Muscle layer of colon (tissue), 2 donors: ENCODE data around the gene ESYT1.

ENCODE experiments used
- H3K27ac ChIP-seq: one replicate; pipeline ENCODE4 v1.7.0; 2013; ENCODE audit warnings: low read depth, mild to moderate bottlenecking, low read length, moderate library complexity
- H3K27me3 ChIP-seq, 2 donors: one replicate each; pipeline ENCODE4 v1.7.0; 2013; ENCODE audit warnings: low read length in 2 of 2, mild to moderate bottlenecking in 2 of 2; ENCODE audit not compliant: insufficient read depth in 2 of 2, control insufficient read depth in 1 of 2
- H3K36me3 ChIP-seq: one replicate; pipeline ENCODE4 v1.7.0; 2013; ENCODE audit warnings: mild to moderate bottlenecking, low read length; ENCODE audit not compliant: insufficient read depth
- H3K4me1 ChIP-seq: one replicate; pipeline ENCODE4 v1.7.0; 2013; ENCODE audit warnings: mild to moderate bottlenecking, low read length; ENCODE audit not compliant: insufficient read depth
- H3K4me3 ChIP-seq, 2 donors: one replicate each; pipeline ENCODE4 v1.7.0; 2013; ENCODE audit warnings: low read length in 2 of 2, low read depth in 1 of 2, mild to moderate bottlenecking in 1 of 2, moderate library complexity in 1 of 2
- H3K9ac ChIP-seq: one replicate; pipeline ENCODE4 v1.7.0; 2013; ENCODE audit warnings: low read length
- H3K9me3 ChIP-seq: one replicate; pipeline ENCODE4 v1.7.0; 2013; ENCODE audit warnings: mild to moderate bottlenecking, low read length
- donor health status: abdominal sarcoma.
- donor health status: Adenocarcinoma of cecum.

ESYT1 gene

GRCh38 chr12:56084958-56085543 is 43.0 kb upstream of the ESYT1 start:
- Histone ChIP-seq H3K9me3 (no peaks in the 10 kb centered on the region), H3K27me3 (peaks cover 0 to 6% of the 10 kb centered on the region in 2 donors), H3K9ac (no peak overlapping the region), H3K36me3 (no peaks in the 10 kb centered on the region), H3K4me3 (no peak overlapping the region), H3K27ac (no peak overlapping the region), H3K4me1 (peaks cover 3% of the 10 kb centered on the region)

GRCh38 chr12:56086096-56086495 is 42.0 kb upstream of the ESYT1 start:
- no peaks in the 10 kb centered on the region for H3K9me3 ChIP-seq
- H3K4me3 ChIP-seq = no peak overlapping the region
- H3K36me3 ChIP-seq = no peaks in the 10 kb centered on the region
- no peak overlapping the region for H3K9ac ChIP-seq
- no peaks in the 10 kb centered on the region for H3K27me3 ChIP-seq
- no peaks in the 10 kb centered on the region for H3K4me1 ChIP-seq
- H3K27ac ChIP-seq = no peak overlapping the region

- H3K4me3 ChIP-seq = no peak overlapping the region
- no peaks in the 10 kb centered on the region for H3K36me3 ChIP-seq
- H3K9ac ChIP-seq = no peak overlapping the region
- no peaks in the 10 kb centered on the region for H3K4me1 ChIP-seq
- no peaks in the 10 kb centered on the region for H3K27me3 ChIP-seq
- H3K27ac ChIP-seq = no peak overlapping the region
- no peaks in the 10 kb centered on the region for H3K9me3 ChIP-seq
These were observed 41.5 kb upstream of the ESYT1 start for GRCh38 chr12:56086608-56087007.

- no peaks in the 10 kb centered on the region for H3K27me3 ChIP-seq
- no peak overlapping the region for H3K4me3 ChIP-seq
- no peak overlapping the region for H3K9ac ChIP-seq
- no peaks in the 10 kb centered on the region for H3K4me1 ChIP-seq
- H3K9me3 ChIP-seq = no peaks in the 10 kb centered on the region
- no peak overlapping the region for H3K27ac ChIP-seq
- H3K36me3 ChIP-seq = no peaks in the 10 kb centered on the region
These were observed 40.8 kb upstream of the ESYT1 start for GRCh38 chr12:56087220-56087619.

- no peaks in the 10 kb centered on the region for H3K36me3 ChIP-seq
These were observed 30.3 kb upstream of the ESYT1 start for GRCh38 chr12:56097738-56098137.

GRCh38 chr12:56098592-56098991 is 29.5 kb upstream of the ESYT1 start:
- Histone ChIP-seq H3K9ac (no peak overlapping the region), H3K27ac (no peak overlapping the region), H3K4me1 (no peaks in the 10 kb centered on the region), H3K36me3 (no peaks in the 10 kb centered on the region), H3K27me3 (no peaks in the 10 kb centered on the region), H3K9me3 (no peaks in the 10 kb centered on the region), H3K4me3 (no peak overlapping the region)

More at GRCh38 chr12:56097738-56098137, 30.3 kb upstream of the ESYT1 start:
- Histone ChIP-seq H3K9me3 (no peaks in the 10 kb centered on the region), H3K27ac (no peak overlapping the region), H3K4me1 (no peaks in the 10 kb centered on the region), H3K27me3 (no peaks in the 10 kb centered on the region), H3K9ac (no peak overlapping the region), H3K4me3 (no peak overlapping the region)

GRCh38 chr12:56099787-56100186 is 28.3 kb upstream of the ESYT1 start:
- no peak overlapping the region for H3K9ac ChIP-seq
- no peaks in the 10 kb centered on the region for H3K36me3 ChIP-seq
- no peak overlapping the region for H3K4me3 ChIP-seq
- no peaks in the 10 kb centered on the region for H3K9me3 ChIP-seq
- H3K4me1 ChIP-seq = no peaks in the 10 kb centered on the region
- no peak overlapping the region for H3K27ac ChIP-seq
- H3K27me3 ChIP-seq = no peaks in the 10 kb centered on the region

- H3K4me3 ChIP-seq = no peak overlapping the region
- no peak overlapping the region for H3K27ac ChIP-seq
- no peaks in the 10 kb centered on the region for H3K27me3 ChIP-seq
- H3K4me1 ChIP-seq = peaks cover 10% of the 10 kb centered on the region
- H3K9me3 ChIP-seq = no peaks in the 10 kb centered on the region
- H3K36me3 ChIP-seq = no peaks in the 10 kb centered on the region
- no peak overlapping the region for H3K9ac ChIP-seq
These were observed 27.0 kb upstream of the ESYT1 start for GRCh38 chr12:56101045-56101444.

- H3K4me1 ChIP-seq = peaks cover 14% of the 10 kb centered on the region
- H3K36me3 ChIP-seq = peaks cover 16% of the 10 kb centered on the region
- no peaks in the 10 kb centered on the region for H3K27me3 ChIP-seq
- no peak overlapping the region for H3K9ac ChIP-seq
- H3K4me3 ChIP-seq = no peak overlapping the region
- H3K9me3 ChIP-seq = no peaks in the 10 kb centered on the region
- H3K27ac ChIP-seq = no peak overlapping the region
These were observed 25.4 kb upstream of the ESYT1 start for GRCh38 chr12:56102683-56103065.

GRCh38 chr12:56103066-56103711 is 24.9 kb upstream of the ESYT1 start:
- H3K9me3 ChIP-seq = no peaks in the 10 kb centered on the region
- H3K36me3 ChIP-seq = peaks cover 21% of the 10 kb centered on the region
- peak overlapping the region; percentile 90 for H3K27ac ChIP-seq
- H3K9ac ChIP-seq = peak overlapping the region; percentile 72
- peaks cover 14% of the 10 kb centered on the region for H3K4me1 ChIP-seq
- peak overlapping the region in 1 of 2 donors; percentile 87 for H3K4me3 ChIP-seq
- no peaks in the 10 kb centered on the region for H3K27me3 ChIP-seq

- Histone ChIP-seq H3K4me1 (peaks cover 14% of the 10 kb centered on the region), H3K27ac (peak overlapping the region; percentile 90)
These were observed 24.3 kb upstream of the ESYT1 start for GRCh38 chr12:56103823-56104108.

More at GRCh38 chr12:56103823-56104108, 24.3 kb upstream of the ESYT1 start:
- Histone ChIP-seq H3K9ac (peak overlapping the region; percentile 72), H3K4me3 (peak overlapping the region; percentile 87 to 92), H3K9me3 (no peaks in the 10 kb centered on the region), H3K27me3 (no peaks in the 10 kb centered on the region), H3K36me3 (peaks cover 27% of the 10 kb centered on the region)
